Liver (tissue), 3 donors: ENCODE measurements around the gene ARL11.

ENCODE experiments used
- CTCF ChIP-seq: fragments of 150-350 bp; IDR thresholded peaks from 2 replicates; pipeline ENCODE4 v1.5.1; 2017; ENCODE audit warnings: improper control_type of control experiment, low read depth, low read length; ENCODE audit not compliant: missing input control
- MAX ChIP-seq: IDR thresholded peaks from 2 replicates; pipeline ENCODE4 v1.6.1; 2016; ENCODE audit warnings: antibody characterized with exemption
- SP1 ChIP-seq: IDR thresholded peaks from 2 replicates; pipeline ENCODE4 v1.6.1; 2018; ENCODE audit warnings: antibody characterized with exemption, mild to moderate bottlenecking
- ZBTB33 ChIP-seq: IDR thresholded peaks from 2 replicates; pipeline ENCODE4 v1.6.1; 2016; ENCODE audit warnings: antibody characterized with exemption
- donor health status: healthy.
- donor health status: healthy.

GRCh38 chr13:49610176-49610575 lies 18.1 kb upstream of the ARL11 start:
- TF ChIP-seq MAX (no peak), ZBTB33 (no peak), CTCF (no peak), SP1 (no peak)
